Testis (tissue), 3 donors: ENCODE results near the gene VAMP4. TPM values are rescaled to one million over a fixed set of nuclear protein-coding genes. Genes with fewer than 3 reads are reported as not detected.

Source experiments
- DNase-seq: peaks from one replicate; pipeline ENCODE4 v3.0.0-alpha.2; 2019
- H3K27ac ChIP-seq, 2 donors: fragments of 200-600 bp; sonication (generic); one replicate each; pipeline ENCODE4 v1.5.1; 2019
- H3K27me3 ChIP-seq: fragments of 200-600 bp; sonication (generic); one replicate; pipeline ENCODE4 v1.5.1; 2019
- H3K36me3 ChIP-seq: fragments of 200-600 bp; sonication (generic); one replicate; pipeline ENCODE4 v1.5.1; 2017; ENCODE audit warnings: low read depth; ENCODE audit errors: missing control alignments
- H3K4me1 ChIP-seq: fragments of 200-600 bp; sonication (generic); one replicate; pipeline ENCODE4 v1.5.1; 2019
- H3K4me3 ChIP-seq, 2 donors: fragments of 200-600 bp; sonication (generic); one replicate each; pipeline ENCODE4 v1.5.1; 2017 to 2019
- H3K9me3 ChIP-seq: fragments of 200-600 bp; sonication (generic); one replicate; pipeline ENCODE4 v1.5.1; 2017
- POLR2A ChIP-seq: fragments of 450-650 bp; IDR thresholded peaks from one replicate; pipeline ENCODE4 v1.6.1; 2017; ENCODE audit warnings: antibody characterized with exemption, mild to moderate bottlenecking, moderate library complexity
- WGBS, 2 donors: methylation state at CpG; one replicate each; pipeline ENCODE4 v1.1.5; 2018; 5-methylcytosine and 5-hydroxymethylcytosine counted together
- intact Hi-C: fragments of 100-400 bp; cut with DNase I; formaldehyde crosslinking; loops from one replicate; pipeline ENCODE4 v1.15.1; 2023; ENCODE audit warnings: low total_unique reads
- polyA plus RNA-seq: library from polyadenylated mRNA; stranded (reverse); fragments of 350-450 nt; fragmentation: Illumina TruSeq; extraction: RNeasy Lipid Tissue Mini Kit (QIAGEN cat#74804); gene quantifications from one replicate; pipeline ENCODE4 v1.2.3, GENCODE V29; 2014; ENCODE audit warnings: low read depth, low replicate concordance; ENCODE audit not compliant: insufficient read depth
- small RNA-seq, 2 donors: library from RNA; depleted of rRNA; stranded (forward); fragments of <200 nt; gene quantifications; one replicate each; pipeline ENCODE3, GENCODE V24; 2016
- total RNA-seq, 2 donors: library from RNA; depleted of rRNA; stranded (reverse); fragments of >200 nt; gene quantifications; one replicate each; pipeline ENCODE4 v1.2.3, GENCODE V29; 2016
- TF ChIP-seq, protein P1 (sequence below), 3 experiments: fragments of 450-650 bp in 2 of 3; fragments of 200-600 bp in 1 of 3; sonication (generic) in 1 of 3; IDR thresholded peaks; one replicate each; pipeline ENCODE4 v1.5.1; 2016 to 2019; ENCODE audit warnings: antibody characterized with exemption in 3 of 3, mild to moderate bottlenecking in 2 of 3, moderate library complexity in 1 of 3

VAMP4 gene
- total and polyA plus RNA-seq, 3 donors from 2014 or later = 22.6 to 28.6 (median 23.7) TPM

DNA sequence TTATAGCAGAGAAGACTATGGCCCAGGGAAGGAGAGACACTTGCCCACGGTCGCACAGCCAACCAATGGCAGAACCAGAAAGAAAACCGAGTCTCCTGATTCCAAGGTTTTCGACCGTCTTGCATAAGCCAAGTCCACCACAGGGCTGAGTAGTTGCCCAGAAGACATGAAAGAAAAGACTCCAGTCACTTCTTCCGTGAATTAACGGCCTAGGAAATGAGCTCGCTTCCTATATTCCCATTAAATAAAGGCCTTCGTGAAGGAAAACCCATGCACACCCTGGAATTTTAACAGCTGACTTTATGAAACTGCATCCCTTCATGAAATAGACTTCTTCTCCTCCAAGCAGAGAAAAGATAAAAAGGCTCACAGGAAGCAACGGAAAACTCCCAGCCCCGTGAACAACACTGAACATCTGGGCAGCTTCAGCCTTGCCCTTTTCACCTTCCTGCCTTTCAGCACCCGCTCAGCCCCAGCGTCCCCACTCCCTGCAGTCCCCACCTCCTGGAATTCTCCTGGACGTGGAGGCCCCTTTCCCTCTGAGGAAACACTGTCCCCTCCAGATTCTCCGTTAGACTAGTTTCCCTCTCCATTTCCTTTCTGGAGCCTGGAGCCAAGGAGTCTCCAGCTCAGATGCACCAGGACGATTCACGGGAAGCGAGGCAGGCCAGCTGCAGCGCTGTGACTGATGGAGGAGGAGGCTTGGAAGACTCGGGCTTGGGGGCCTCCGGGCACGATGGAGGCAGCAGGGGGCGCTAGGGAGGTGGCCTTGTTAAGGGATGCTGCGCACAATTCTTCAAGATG, 86.7 kb downstream of the VAMP4 start:
- TF ChIP-seq, protein P1, sequence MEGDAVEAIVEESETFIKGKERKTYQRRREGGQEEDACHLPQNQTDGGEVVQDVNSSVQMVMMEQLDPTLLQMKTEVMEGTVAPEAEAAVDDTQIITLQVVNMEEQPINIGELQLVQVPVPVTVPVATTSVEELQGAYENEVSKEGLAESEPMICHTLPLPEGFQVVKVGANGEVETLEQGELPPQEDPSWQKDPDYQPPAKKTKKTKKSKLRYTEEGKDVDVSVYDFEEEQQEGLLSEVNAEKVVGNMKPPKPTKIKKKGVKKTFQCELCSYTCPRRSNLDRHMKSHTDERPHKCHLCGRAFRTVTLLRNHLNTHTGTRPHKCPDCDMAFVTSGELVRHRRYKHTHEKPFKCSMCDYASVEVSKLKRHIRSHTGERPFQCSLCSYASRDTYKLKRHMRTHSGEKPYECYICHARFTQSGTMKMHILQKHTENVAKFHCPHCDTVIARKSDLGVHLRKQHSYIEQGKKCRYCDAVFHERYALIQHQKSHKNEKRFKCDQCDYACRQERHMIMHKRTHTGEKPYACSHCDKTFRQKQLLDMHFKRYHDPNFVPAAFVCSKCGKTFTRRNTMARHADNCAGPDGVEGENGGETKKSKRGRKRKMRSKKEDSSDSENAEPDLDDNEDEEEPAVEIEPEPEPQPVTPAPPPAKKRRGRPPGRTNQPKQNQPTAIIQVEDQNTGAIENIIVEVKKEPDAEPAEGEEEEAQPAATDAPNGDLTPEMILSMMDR (IDR thresholded peaks at IDR 0.05) = peak; percentile 13 to 60 (median 58)
- no peak for TF ChIP-seq POLR2A
- WGBS, 2 donors = 14 to 15% methylated on average over 23 to 24 of the region's 24 CpGs
- Histone ChIP-seq H3K4me1 (peaks cover 32% of the 10 kb centered on the region), H3K36me3 (no peaks in the 10 kb centered on the region), H3K27ac (peak overlapping the region; percentile 84 to 86), H3K4me3 (no peak overlapping the region), H3K9me3 (no peaks in the 10 kb centered on the region), H3K27me3 (no peaks in the 10 kb centered on the region)
- DNase-seq = peak; percentile 88
- intact Hi-C loops = no loop called here

DNA sequence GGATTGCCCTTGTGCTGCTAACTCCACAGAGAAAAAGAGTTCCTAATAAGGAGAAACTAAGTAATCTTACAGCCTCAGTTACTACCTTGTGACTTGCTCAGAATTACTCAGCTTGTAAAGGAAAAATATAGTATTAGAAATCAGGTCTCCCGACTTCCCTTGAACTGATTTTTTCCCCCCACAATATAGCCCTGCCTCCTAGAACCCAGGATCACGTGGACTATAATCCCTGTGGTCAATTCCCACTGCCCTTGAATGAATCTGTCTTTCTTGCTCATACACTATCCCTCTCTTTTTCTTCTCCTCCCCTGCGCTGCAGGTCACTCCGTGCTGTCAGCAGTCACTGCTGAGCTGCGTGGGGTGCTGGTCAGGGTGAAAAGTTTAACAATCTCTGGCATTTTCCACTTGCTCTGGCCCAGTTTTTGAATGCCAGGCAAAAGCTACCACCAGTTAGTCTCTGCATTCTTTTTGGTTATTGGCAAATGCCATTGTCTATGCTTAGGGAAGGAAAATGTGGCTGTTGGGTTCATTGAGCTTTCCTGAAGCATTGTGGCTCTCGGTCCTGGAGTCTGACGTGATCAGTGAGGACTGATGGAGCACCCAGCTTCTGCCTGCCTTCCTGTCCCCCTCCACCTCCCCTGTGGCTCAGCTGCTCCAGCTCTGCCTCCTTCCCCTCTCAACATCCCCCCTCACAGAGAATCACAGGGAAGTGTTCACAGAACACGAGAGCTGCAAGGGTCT, 87.5 kb downstream of the VAMP4 start:
- Histone ChIP-seq H3K27me3 (no peaks in the 10 kb centered on the region), H3K4me1 (peaks cover 32% of the 10 kb centered on the region), H3K9me3 (no peaks in the 10 kb centered on the region), H3K27ac (peak overlapping the region; percentile 84 to 86), H3K36me3 (no peaks in the 10 kb centered on the region), H3K4me3 (no peak overlapping the region)
- intact Hi-C loops = no loop called here
- peak; percentile 39 for DNase-seq
- WGBS, 2 donors = 19 to 23% methylated on average over 8 of the region's 8 CpGs
- no peak for TF ChIP-seq POLR2A
- TF ChIP-seq, protein P1 (IDR thresholded peaks at IDR 0.05) = no peak

DNA sequence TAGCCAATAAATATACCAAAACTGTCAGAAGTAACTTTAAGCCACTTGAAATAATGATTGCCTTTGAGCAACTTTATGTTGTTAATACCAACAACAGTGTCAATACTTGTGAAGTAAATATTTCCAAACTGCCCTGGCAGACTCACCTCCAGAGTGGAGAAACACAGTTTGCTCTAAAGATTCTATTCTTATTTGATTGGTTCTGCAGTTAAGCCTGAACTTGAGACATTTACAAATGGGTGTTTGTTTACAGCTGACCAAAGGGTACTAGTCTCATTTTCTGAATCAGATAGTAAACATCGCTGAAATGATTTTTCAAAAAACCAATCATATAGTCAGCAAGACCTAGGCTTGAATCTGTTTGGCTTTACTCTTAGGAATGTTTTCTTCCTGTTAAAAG, 88.1 kb downstream of the VAMP4 start:
- WGBS, 2 donors = 24 to 33% methylated on average over 1 of the region's 1 CpG
- peaks cover 32% of the 10 kb centered on the region for H3K4me1 ChIP-seq
- intact Hi-C loops = no loop called here
- no peaks in the 10 kb centered on the region for H3K36me3 ChIP-seq
- peak overlapping the region; percentile 84 to 86 for H3K27ac ChIP-seq
- no peaks in the 10 kb centered on the region for H3K27me3 ChIP-seq
- H3K9me3 ChIP-seq = no peaks in the 10 kb centered on the region
- TF ChIP-seq, protein P1 (IDR thresholded peaks at IDR 0.05) = no peak
- no peak for TF ChIP-seq POLR2A
- DNase-seq = no peak
- no peak overlapping the region for H3K4me3 ChIP-seq

DNA sequence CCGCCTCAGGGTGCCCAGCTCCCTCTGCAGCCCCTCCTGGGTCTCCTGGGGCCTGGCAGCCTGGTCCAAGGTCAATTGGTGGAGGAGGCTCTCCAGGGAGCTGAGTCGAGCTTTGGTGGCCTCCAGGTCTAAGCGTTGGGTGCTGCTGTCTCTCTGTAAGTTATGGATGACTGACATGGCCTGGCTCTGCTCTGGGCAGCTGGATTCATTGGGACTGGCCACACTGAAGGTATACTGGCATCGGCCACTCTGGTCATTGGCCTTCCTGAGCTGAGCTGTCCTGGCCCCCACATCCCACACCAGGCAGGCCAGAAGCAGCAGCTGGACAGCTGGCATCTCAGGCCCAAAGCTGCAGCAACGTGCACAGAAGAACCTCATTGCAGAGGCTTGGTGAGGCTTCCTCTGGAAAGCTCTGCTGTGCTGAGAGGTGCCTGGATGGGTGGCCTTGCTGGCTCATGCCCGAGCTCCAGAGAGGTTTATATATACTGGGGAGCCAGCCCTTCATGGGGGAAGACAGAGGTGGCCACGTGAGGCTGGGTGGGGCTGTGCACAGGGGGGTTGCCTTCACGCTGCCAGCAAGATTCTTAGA, 89.5 kb downstream of the VAMP4 start, which contains the start of gene MYOC:
TSS of gene MYOC (minus strand) at position 455 of the 589 bp plus-strand sequence. CDS start at position 378, 77 bp downstream.
- no peaks in the 10 kb centered on the region for H3K36me3 ChIP-seq
- TF ChIP-seq, protein P1 (IDR thresholded peaks at IDR 0.05) = no peak
- TF ChIP-seq POLR2A = no peak
- intact Hi-C loops = no loop called here
- H3K4me1 ChIP-seq = peaks cover 32% of the 10 kb centered on the region
- 69 to 73% methylated on average over 6 to 8 of the region's 8 CpGs for WGBS, 2 donors
- H3K27ac ChIP-seq = peak within 1 kb of the TSS in 1 of 2 donors; percentile 84
- DNase-seq = no peak
- H3K4me3 ChIP-seq = no peak within 1 kb of the TSS
- H3K9me3 ChIP-seq = no peaks in the 10 kb centered on the region
- H3K27me3 ChIP-seq = no peaks in the 10 kb centered on the region

Small RNA genes lying within 50 kb of the gene (small RNA-seq; reads per million reads assigned to genes)
- 0 reads per million in 2 donors for gene RF00601

Other genes starting within 250 kb of the VAMP4 start
- under 1 TPM; 0.37 to 0.55 TPM for gene MYOCOS, start 119.8 kb downstream of the VAMP4 start, total RNA-seq
- gene MYOCOS, start 119.8 kb downstream of the VAMP4 start, polyA plus RNA-seq = 0.33 TPM
- gene MYOC, start 89.4 kb downstream of the VAMP4 start, total RNA-seq = 1 to 10 TPM; 1.3 to 3.0 TPM
- 3.4 TPM for gene MYOC, start 89.4 kb downstream of the VAMP4 start, polyA plus RNA-seq
- gene METTL13, start 39.6 kb upstream of the VAMP4 start, total RNA-seq = 10 to 100 TPM; 47.5 to 50.3 TPM
- gene METTL13, start 39.6 kb upstream of the VAMP4 start, polyA plus RNA-seq = 47.2 TPM
- 10 to 100 TPM in 1 of 2 donors, 1 to 10 TPM in 1; 8.4 to 10.2 TPM for gene DNM3, start 99.4 kb upstream of the VAMP4 start, total RNA-seq
- gene DNM3, start 99.4 kb upstream of the VAMP4 start, polyA plus RNA-seq = 4.9 TPM